Measurements from ENCODE around the gene MAML2. TPM values are rescaled to one million over a fixed set of nuclear protein-coding genes. Genes with fewer than 3 reads are reported as not detected.

The MAML2 gene
- polyA plus RNA-seq, 1 of the 3 experiments (the other 2 are of a cell fraction), result 20.1 TPM

GRCh38 chr11:96157517-96157873 lies 185.5 kb downstream of the MAML2 start:
- no peak overlapping the region for H2AFZ ChIP-seq (ENCODE audit: low read depth)
- no peaks in the 10 kb centered on the region for H3K9me3 ChIP-seq
- H3K79me2 ChIP-seq (ENCODE audit: insufficient read depth), result peaks cover 67% of the 10 kb centered on the region
- no peak for DNase-seq
- H3K4me3 ChIP-seq (ENCODE audit: low read depth in 2 of 2, low read length in 1 of 2), result 0 out of 4 replicates have a peak overlapping the region, but pooled peaks of 1 of the 2 experiments have one; percentile 38
- H3K36me3 ChIP-seq (replicated peaks in 1 of 2; ENCODE audit: control insufficient read depth in 1 of 2, insufficient read depth in 2 of 2, low read length in 1 of 2), result no peaks in the 10 kb centered on the region
- no peaks in the 10 kb centered on the region for H3K9me2 ChIP-seq
- peaks cover 56% of the 10 kb centered on the region for H3F3A ChIP-seq (replicated peaks; ENCODE audit: insufficient read depth)
- H3K9ac ChIP-seq, result peak overlapping the region; percentile 82; the same call in 1 of the 2 replicates
- H3K27me3 ChIP-seq (ENCODE audit: insufficient read depth), result no peaks in the 10 kb centered on the region
- no peaks in the 10 kb centered on the region for H4K20me1 ChIP-seq (ENCODE audit: insufficient read depth)
- TF ChIP-seq SIN3A (IDR thresholded peaks at IDR 0.05; ENCODE audit: borderline replicate concordance, low read depth, low read length) (no peak), USF1 (IDR thresholded peaks at IDR 0.05; ENCODE audit: borderline replicate concordance, low read depth) (no peak), MEF2A (IDR thresholded peaks at IDR 0.05; ENCODE audit: borderline replicate concordance, low read depth) (no peak), TCF12 (IDR thresholded peaks at IDR 0.05) (no peak), ZBTB33 (IDR thresholded peaks at IDR 0.05; ENCODE audit: borderline replicate concordance, low read depth) (no peak), FOXJ3 (CRISPR knock-in tag; IDR thresholded peaks at IDR 0.05) (no peak), RFX5 (IDR thresholded peaks at IDR 0.05; ENCODE audit: low read length) (no peak), TEAD4 (IDR thresholded peaks at IDR 0.05; ENCODE audit: borderline replicate concordance, insufficient read depth) (no peak), RCOR1 (IDR thresholded peaks at IDR 0.05; ENCODE audit: low read length) (no peak), SMC3 (IDR thresholded peaks at IDR 0.05; ENCODE audit: low read depth, low read length) (no peak), IRF3 (IDR thresholded peaks at IDR 0.05; ENCODE audit: low read depth, low read length) (no peak), GABPA (IDR thresholded peaks at IDR 0.05; ENCODE audit: low read depth) (no peak), CTCF (IDR thresholded peaks at IDR 0.05) (no peak), ELF1 (IDR thresholded peaks at IDR 0.05) (no peak), EP300 (IDR thresholded peaks at IDR 0.05; ENCODE audit: borderline replicate concordance in 1 of 2, low read depth in 1 of 2, low read length in 1 of 2) (no peak), NFIC (IDR thresholded peaks at IDR 0.05; ENCODE audit: borderline replicate concordance) (no peak), RXRA (IDR thresholded peaks at IDR 0.05; ENCODE audit: borderline replicate concordance, low read depth) (no peak), YY1 (IDR thresholded peaks at IDR 0.05; ENCODE audit: low read depth) (no peak)
- ChIA-PET CTCF (no interaction called here), POLR2A (no interaction called here)
- H3K4me1 ChIP-seq (ENCODE audit: control insufficient read depth in 1 of 2, insufficient read depth in 2 of 2, low read depth in 1 of 2, low read length in 1 of 2), result peaks cover 22 to 74% of the 10 kb centered on the region in 2 experiments
- peak overlapping the region; percentile 73 for H3K4me2 ChIP-seq
- peak overlapping the region; percentile 85 to 99; a peak in 3 of 4 replicates for H3K27ac ChIP-seq (ENCODE audit: low read depth in 2 of 2, low read length in 1 of 2)

Data from SK-N-SH (cell line).